Stimulated activated CD8-positive, alpha-beta memory T cell treated with anti-CD3 and anti-CD28 coated beads, Interleukin-4, amount 100 ng/mL, for 48 hours (primary cell): Measurements from ENCODE around the gene METTL25B.

Source experiments
- DNase-seq: peaks from one replicate; pipeline ENCODE4 v3.0.0-alpha.2; 2020

METTL25B gene

DNA sequence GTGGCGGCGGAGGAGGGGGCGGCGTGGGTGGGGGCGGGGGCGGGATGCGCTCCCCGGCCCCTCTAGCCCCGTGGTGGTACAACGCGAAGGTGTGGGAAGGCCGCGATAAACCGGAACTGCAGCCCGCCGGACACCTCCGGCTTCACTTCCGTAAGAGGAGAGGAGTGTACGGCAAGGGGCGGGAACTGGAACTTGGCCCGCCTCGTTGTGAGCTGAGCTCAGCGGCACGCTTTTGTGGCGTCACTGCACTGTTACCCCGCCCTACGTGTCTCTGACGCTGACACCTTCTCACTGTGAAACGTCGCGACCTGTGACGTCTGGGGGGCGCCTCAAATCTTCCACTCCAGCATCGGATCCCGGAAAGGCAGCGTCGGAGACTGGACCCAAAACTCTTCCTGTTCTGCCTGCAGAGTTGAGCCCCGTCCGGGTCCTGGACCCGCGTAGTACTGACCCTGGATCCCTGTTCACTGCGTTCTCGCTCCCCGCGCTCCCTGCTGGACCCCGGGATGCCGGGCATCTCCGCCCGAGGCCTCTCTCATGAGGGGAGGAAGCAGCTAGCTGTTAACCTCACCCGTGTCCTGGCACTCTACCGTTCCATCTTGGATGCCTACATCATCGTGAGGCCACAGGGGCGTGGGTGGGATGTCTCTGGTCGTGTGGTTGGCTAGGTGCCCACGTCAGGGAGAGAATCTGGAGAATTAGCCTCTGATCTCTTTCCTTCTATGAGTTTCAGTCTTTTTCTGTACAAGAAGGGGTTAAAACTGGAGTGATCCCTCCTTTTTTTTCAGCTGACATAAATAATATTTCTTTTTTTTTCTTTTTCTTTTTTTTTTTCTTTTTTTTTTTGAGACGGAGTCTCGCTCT lies 562 bp downstream of the METTL25B start, which contains the start of gene ISG20L2:
Gene ISG20L2, minus strand, starts transcription at position 168 of the 864 bp plus-strand sequence. CDS start 1,114 bp downstream, outside the sequence.
- peak; percentile 97 for DNase-seq

DNA sequence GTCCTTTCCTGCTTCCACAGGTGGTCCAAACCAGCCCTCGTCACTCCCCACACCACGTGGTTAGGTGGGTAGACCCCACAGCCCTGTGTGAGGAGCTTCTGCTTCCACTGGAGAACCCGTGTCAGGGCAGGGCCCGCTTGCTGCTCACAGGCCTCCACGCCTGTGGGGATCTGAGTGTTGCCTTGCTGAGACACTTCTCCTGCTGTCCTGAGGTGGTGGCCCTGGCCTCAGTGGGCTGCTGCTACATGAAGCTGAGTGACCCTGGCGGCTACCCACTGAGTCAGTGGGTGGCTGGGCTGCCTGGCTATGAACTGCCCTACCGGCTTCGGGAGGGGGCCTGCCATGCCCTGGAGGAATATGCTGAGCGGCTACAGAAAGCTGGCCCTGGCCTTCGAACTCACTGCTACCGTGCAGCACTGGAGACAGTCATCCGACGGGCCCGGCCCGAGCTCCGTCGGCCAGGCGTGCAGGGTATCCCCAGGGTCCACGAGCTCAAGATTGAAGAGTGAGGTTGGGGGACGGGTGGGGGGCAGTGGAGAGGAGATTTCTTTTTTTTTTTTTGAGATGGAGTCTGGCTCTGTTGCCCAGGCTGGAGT lies 5.8 kb downstream of the METTL25B start:
- DNase-seq = no peak

DNA sequence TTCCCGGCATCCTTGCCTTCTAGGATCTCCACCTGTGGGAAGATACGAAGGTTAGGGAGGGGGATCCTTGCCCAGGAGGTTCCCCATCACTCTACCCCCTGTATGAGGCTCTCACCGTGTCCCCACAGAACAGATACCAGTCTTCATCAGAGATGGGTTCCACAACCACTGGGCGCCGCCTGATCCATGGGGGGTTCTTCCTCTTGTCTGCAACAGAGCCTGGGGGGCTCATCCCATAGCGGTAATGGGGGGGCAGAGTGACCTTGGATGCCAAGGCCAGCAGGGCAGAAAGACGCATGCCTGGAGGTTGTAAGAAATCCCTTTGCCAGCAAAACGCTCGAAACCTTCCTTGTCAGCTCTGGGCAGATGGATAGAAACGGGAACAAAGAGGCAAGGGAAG lies 10.1 kb downstream of the METTL25B start:
- no peak for DNase-seq

DNA sequence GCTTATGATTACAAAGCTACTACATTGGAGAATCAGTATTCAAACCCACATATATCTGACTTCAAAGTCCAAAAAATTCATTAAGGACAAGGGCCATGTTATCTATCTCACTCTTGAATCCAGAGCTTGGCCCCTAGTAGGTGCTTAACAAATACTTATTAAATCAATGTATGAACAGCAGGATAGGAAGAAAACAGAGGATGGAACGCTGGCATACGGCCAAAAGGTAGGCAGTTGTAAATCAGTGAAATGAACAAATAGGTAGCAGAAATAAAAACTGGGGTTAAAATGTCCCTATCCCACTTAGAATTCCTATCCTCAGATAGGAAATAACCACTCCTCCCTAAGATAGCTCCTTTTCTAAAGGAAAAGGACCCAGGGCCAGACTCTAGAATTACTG lies 10.6 kb downstream of the METTL25B start:
- no peak for DNase-seq

DNA sequence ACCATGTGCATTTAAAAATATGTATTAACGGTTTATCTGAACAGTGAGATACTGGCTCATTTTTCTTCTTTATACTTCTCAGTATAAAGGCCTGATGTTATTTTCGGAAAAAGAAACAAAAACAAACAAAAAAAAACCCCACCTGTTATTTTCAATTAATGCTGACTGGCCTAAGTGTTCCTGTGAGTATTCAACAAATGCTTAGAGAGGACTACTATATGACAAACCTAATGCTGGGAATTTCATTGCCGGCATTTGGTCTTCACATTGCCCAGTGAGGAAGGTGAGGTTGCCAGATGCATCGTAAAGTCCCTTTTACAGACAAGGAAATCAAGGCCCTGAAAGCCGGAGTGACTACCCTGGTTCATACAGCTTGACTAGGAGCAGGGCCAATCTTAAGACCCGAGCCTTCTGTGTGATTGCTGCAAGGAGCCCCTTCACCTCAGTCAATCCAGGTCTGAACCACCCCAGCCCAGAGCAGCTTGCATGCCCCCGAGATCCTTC lies 12.0 kb downstream of the METTL25B start:
- no peak for DNase-seq

DNA sequence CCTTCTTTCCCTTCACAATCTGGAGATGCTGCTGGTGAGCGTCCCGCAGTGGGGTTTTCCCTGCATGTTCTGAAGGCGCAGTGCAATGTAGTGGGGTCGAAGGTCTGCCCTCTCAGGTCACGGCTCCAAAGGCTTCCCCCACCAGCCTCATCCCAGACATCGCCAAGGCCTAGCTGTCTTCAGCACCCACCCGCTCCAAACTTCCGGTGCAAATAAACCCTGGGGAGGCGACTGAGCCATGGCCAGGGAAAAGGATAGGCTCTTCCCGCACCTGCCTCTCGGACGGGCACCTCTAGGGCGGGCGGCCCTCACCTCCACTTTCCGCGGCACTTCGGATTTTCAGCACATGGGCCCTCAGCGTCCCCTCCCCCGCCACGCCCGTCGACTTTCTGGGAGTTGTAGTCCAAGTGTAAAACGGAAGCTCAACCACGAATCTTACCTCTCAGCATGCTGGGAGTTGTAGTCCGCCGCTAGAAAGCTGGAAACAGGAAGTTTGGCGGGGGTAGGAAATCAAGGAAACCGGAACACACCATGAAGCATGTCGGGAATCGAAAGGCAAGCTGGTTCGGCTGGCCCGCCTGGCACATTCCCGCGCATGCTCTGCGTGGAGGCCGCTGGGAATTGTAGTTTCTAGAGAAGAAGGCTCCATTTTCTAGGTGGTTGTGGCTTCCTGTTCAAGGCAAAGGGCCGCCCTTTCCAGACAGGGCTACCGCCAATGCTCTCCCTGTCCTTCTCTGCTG lies 12.6 kb downstream of the METTL25B start, which contains the start of gene MRPL24:
Gene MRPL24, minus strand, starts transcription at position 348 of the 740 bp plus-strand sequence. CDS start 2,384 bp downstream, outside the sequence.
- peak; percentile 94 for DNase-seq

DNA sequence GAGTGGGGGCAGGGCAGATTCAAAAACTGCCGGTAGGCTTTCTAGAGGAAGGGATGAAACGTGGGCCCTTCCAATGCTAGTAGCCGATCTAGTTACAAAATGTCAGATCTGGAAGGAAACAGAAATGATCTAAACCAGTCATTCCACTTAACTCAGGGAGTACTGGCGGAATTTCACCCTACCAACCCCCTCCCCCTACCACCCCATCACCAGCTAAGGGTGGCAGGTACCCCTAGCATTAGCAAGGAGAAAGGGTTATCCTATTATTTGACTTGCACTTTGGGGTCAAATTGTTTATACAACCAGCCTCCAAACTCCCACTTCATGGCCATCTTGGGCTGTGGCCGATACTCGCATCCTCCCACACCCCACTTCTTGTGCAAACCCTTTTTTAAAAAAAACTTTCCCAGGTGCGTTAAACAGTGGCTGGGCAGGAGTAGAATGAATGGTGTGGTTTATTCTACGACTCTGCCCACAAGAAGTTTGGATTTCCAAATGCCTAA lies 13.3 kb downstream of the METTL25B start:
- DNase-seq = peak; percentile 54

DNA sequence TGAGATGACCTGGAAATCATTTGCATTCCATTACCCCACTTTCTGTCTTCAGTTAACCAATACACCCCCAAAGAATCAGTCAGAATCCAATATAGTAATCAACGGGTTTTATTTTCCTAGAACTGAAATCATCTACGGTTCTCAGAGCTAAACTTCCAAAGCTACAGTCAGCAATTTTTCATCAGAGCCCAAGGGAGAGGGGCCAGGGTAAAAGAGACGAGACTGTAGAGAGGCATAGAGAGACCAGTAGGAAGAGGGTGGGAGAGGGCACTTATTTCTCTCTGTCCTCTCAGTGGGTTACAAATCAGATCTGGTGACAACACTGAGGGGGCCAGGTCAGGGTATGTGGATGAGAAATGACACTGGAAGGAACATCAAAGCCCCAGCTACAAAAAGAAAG lies 13.7 kb downstream of the METTL25B start:
- DNase-seq = no peak

DNA sequence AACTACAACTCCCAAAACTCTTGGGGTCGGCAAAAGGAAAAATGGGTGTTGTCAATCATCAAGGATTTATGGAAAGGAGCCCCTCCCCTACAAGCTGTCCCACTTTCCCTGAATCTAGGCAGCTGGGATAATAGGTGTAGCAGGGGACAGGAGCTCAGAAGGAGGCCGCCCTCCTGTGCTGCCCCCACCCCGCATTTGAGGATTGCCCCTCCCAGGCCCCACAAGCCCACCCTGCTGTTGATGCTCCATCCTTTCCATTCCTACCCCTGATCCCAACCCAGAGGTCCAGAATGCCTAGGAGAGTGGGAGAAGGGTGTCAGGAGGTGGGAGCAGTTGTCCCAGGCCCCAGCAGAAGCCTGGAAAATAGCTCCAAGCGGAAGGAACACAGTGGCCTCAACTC lies 14.5 kb downstream of the METTL25B start:
- no peak for DNase-seq

DNA sequence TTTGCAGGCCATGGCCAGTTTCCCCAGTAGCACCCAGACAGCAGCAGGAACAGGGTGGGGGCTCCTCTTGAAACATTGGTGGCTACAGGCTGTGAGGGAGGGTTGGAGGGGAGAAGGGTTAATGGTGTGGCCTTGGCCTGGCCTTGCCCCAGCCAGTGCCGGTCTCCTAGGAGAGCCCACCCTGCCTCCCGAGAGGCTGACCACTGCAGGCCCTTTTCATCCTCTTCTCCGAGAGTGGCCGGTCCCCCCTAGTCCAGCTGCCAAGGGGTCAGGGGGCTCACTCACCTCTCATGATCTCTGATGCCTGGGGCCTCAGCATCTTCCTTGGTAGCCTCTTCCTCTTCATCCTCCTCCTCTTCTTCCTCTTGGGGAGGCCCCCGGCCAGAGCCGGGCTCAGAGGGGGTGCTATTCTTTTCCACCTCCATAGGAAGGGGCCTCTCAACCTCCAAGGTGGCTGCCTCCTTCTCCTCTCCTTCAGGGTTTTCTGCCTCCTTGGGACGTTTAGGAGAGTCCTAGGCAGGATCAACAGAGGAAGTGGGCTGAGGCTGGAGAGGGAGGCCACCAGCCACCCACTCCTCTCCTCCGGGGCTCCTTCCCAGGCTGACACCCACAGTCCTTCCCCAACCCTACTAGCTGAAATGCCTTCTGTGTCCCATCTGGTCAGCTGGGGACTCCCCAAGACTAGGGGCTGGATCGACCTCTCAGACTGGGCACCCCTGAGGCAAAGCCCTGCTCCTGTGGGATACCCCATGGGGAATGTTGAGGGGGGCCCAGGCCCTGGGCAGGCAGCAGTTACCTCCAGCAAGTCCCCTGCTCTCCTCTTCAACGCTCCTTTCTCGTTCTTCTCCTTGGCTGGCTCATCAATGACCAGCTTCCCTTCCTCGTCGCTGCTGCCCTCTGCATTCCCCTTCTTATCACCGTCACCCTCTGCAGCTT lies 15.4 kb downstream of the METTL25B start:
- DNase-seq = no peak

DNA sequence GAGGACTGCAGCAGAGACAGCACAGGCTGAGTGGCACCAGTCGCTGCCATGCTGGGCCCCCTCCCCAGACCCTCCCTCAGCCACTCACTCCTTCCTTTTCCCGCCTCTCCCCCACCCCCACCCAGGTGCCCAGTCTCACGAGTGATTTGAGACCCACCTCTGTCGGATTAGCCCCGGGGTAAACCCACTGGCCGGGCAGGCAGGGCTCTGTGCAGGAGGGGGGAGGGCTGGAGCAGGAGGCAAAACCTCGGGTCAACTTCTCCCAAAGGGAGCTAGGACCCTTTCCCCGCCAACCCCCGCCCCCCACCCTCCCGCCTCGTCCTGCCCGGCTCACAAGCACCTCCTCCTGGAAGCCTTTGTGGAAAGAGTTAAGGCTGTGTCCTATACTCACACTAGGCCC lies 16.1 kb downstream of the METTL25B start:
- DNase-seq = no peak

DNA sequence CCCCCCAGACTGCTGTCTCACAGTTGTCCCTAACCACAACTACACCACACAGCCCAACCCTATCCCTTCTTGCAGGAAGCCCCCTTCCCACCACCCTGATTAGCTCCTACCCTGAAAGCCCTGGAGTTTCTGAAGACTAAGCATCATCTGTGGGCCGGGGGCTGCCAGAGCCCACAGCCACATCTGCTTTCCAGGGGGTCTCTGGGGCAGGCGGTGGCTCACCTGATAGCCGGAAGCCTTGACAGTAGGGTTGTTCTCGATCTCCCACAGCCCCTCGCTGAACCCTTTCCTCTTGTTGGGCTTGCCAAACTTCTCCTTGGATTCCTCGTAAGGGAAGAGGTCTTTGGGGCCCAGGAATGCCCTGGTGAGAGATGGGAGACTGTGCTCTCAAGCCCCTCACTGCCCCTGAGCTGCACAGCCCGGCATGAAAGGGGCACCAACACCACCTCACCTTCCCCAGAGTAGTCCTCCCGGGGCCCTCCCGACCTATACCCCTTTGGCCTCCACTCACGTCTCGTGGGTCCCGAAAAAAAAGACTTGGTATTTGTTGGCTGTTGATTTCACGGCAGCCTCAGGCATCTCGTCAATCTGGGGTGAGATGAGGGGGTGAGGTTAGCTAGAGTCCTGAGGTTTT lies 16.6 kb downstream of the METTL25B start:
- no peak for DNase-seq

DNA sequence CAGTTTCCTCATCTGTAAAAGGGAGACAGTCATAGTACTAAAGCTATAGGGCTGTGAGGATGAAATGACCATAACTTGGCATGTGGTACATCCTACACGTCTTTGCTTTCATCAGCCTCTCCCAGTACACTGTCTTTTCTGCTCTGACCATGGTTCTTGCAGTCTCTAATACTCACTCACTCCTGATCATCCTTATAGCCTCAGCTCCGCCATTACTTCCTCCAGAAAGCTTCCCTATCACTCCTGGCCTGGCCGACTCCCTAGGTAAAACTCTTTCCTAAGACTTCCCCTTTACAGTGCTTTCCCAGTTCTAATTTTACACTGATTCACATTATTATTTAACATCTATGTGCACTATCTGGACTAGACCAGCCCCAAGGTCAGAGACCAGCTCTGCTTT lies 17.6 kb downstream of the METTL25B start:
- no peak for DNase-seq

DNA sequence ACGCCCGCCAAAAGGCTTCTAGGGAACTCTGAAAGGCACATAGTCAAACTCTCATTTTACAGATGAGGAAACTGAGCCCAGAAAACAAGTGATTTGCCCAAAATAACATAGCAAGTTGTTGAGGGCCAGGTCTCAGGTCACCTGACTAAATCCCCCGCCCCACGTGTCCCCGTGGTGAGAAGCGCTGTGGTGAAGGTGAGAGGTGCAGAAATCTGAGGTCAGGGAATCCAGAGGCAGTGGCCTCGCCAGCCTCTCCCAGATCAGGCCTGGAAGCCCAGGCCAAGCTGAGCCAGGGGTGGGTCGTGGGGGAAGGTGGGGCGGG lies 18.1 kb downstream of the METTL25B start:
- DNase-seq = no peak

DNA sequence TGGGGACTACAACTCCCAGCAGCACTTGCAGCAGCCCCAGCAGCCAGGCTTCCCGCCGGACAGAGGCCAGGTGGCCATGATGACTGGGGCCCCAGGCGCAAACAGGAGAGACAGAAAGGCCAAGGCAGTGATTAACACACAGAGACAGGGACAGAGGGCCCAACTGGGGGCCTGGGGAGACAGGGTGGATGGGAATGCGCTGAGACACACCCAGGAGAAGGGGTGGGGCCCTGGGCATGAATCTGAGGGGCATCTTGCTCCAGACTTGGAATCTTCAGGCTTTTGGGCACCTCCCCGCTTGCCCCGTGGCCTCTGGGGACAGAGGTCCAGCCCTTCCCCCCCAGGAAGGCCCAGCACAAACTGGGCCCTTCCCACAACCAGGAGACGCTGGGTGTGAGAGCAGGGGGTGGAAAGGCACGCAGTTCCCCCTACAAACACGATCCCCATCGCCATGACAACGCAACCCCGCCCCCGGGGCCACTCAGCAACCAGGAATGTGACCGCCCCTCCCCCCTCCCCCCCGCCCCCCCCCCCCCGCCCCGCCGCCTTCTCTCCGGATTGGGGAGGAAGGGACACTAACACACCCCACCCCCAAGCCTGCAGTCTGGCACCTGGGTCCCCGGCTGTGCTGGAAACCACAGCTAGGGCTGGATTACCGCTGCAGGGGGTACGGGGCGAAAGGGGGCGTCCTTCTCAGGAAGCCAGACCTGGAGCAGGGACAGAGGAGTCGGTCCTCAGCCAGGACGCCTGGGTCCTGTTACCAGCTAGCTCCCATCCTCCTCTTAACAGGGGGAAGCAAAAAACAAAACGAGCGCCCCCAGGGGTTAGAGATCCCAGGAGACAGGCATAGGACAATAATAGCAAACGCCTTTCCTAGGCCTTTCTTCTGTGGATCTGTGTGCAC lies 18.7 kb downstream of the METTL25B start:
- DNase-seq = peak; percentile 79

DNA sequence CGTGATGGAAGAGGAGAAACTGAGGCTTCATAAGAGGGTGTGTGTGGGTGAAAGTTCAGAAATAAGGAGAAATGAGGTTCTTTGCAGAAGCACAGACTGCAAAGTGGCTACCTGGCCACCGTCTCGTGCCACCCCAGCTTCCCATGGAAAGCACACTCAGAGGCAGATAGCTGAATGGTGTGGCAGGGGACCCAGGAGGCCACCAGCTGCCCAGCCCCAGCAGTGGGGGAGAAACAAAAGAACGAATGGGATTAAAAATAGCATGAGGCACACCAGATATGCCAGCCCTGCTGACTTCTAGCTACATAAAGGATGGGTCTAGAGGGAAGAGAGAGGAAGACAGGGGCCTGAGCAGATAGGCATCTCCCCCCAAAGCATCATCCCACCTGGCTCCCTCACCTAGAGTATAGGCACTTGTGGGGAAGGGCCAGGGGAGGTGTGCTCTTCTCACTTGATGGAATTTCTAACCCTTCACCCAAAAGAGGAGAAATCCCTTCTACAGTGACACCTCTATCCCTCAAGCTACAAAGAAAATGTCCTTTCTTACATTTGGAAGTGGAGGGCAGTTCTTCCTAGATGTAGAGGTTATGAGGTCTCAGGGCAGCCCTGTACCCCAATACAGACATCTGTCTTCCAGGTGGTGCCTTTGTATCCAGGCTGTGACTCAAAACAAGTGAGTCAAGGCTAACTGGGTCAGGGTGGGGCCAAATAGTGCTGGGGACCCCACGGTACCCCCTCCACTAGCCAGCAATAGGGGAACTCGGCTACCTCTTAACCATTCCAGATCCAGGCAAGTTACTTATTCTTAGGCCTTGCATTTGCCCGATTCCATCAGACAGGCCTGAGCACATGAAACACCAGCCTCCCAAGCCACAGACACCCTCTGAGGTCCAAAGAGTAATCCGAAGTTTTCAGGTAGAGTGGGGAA lies 19.7 kb downstream of the METTL25B start:
- no peak for DNase-seq

DNA sequence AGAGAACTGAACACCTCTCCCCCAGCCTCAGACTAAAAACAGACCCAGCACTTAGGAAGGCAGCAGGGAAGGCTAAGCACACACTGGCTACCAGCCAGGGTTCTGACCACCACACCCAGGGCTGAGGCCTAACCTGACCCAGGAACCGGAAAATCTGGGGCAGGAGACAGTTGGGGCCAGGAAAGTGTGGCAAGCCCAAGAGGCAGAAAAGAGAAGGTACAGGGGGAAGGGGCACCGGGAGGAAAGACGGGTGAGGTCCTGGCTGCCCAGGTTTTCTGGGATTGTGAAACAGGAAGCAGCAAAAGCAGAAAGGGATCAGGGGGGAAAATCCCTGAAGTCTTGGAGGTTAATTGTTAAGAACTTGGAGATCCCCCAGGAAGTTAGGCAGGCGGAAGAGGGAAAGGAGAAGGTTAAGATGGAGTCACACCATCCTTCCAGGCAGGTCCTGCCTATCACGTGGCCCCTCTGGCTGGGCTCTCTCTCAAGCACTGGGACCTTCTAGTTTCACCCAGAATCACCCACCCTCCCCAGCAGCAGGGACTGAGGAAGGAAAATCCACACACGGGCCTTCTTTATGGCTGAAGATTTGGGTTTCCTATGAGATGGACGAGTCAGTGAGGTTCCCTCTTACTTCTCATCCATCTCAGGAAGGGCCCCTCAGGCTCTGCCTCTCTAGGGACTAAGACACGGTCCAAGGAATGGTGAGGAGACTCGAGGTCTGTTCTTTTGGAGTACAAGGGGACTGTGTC lies 20.6 kb downstream of the METTL25B start:
- no peak for DNase-seq

DNA sequence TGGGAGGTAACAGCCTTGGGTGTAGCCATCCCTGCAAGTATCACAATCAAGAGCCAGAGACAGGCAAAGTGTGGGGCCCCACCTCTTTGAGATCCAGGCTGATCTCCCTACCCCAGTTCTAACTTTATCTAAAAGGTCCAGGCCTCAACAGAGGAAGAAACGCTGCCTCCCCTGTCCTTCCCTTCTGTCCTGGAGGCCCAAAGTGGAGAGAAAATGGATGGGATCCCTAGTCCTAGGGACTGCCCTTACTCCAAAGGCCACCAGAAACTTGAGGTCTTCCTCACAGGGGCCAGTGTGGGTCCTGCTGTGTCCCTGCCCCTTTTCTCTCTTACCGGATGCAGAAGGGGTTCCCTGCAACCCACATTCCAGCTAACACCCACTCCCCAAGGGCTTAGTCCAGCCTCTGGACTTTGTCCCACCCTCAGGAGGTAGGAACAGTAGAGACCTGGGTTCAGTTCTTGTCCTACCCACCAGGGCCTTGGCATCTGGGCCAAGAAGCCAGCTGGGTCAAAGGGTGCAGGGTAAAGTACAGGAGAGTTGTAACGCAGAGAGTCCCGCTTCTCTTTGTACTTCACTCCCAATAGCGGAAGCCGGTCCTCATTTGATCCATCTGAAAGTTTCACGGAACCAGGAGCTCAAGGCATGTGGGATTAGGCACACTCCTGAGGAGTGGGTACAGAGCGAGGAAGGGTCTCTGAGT lies 21.3 kb downstream of the METTL25B start:
- DNase-seq = no peak
